ENCODE measurements around the gene ZCCHC7.

The ZCCHC7 gene

DNA sequence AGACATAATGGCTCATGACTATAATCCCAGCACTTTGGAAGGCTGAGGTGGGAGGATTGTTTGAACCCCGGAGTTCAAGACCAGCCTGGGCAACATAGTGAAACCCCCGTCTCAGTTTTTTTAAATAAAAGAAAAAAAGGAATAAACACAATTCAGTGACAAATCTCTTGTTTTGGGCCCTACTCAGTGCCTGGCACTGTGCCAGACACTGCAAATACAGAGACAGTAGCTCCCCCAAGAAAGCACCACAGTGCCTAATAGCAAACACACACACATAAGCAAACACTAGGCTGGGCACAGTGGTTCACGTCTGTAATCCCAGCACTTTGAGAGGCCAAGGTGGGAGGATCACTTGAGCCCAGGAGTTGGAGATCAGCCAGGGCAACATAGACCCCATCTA lies 252.5 kb downstream of the ZCCHC7 start:
- no peak for DNase-seq (ENCODE audit: low read depth in 1 of 2, low spot score in 1 of 2)
- Histone ChIP-seq H3K27ac (replicated peaks) (no peak overlapping the region), H3K4me3 (replicated peaks; ENCODE audit: insufficient read depth, low read length) (no peak overlapping the region), H3K27me3 (ENCODE audit: insufficient read depth, poor library complexity, severe bottlenecking) (no peaks in the 10 kb centered on the region)
- TF ChIP-seq, protein P1, sequence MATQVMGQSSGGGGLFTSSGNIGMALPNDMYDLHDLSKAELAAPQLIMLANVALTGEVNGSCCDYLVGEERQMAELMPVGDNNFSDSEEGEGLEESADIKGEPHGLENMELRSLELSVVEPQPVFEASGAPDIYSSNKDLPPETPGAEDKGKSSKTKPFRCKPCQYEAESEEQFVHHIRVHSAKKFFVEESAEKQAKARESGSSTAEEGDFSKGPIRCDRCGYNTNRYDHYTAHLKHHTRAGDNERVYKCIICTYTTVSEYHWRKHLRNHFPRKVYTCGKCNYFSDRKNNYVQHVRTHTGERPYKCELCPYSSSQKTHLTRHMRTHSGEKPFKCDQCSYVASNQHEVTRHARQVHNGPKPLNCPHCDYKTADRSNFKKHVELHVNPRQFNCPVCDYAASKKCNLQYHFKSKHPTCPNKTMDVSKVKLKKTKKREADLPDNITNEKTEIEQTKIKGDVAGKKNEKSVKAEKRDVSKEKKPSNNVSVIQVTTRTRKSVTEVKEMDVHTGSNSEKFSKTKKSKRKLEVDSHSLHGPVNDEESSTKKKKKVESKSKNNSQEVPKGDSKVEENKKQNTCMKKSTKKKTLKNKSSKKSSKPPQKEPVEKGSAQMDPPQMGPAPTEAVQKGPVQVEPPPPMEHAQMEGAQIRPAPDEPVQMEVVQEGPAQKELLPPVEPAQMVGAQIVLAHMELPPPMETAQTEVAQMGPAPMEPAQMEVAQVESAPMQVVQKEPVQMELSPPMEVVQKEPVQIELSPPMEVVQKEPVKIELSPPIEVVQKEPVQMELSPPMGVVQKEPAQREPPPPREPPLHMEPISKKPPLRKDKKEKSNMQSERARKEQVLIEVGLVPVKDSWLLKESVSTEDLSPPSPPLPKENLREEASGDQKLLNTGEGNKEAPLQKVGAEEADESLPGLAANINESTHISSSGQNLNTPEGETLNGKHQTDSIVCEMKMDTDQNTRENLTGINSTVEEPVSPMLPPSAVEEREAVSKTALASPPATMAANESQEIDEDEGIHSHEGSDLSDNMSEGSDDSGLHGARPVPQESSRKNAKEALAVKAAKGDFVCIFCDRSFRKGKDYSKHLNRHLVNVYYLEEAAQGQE (IDR thresholded peaks at IDR 0.05; ENCODE audit: insufficient replicate concordance, low read depth): no peak
- TF ChIP-seq POLR2AphosphoS5 (IDR thresholded peaks at IDR 0.05; ENCODE audit: low read depth) (no peak), SPI1 (IDR thresholded peaks at IDR 0.05; ENCODE audit: borderline replicate concordance, low read depth) (no peak), GABPA (IDR thresholded peaks at IDR 0.05; ENCODE audit: low read depth) (no peak)
- TF ChIP-seq, protein P2, sequence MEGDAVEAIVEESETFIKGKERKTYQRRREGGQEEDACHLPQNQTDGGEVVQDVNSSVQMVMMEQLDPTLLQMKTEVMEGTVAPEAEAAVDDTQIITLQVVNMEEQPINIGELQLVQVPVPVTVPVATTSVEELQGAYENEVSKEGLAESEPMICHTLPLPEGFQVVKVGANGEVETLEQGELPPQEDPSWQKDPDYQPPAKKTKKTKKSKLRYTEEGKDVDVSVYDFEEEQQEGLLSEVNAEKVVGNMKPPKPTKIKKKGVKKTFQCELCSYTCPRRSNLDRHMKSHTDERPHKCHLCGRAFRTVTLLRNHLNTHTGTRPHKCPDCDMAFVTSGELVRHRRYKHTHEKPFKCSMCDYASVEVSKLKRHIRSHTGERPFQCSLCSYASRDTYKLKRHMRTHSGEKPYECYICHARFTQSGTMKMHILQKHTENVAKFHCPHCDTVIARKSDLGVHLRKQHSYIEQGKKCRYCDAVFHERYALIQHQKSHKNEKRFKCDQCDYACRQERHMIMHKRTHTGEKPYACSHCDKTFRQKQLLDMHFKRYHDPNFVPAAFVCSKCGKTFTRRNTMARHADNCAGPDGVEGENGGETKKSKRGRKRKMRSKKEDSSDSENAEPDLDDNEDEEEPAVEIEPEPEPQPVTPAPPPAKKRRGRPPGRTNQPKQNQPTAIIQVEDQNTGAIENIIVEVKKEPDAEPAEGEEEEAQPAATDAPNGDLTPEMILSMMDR (IDR thresholded peaks at IDR 0.05; ENCODE audit: insufficient read depth, low read length): no peak

DNA sequence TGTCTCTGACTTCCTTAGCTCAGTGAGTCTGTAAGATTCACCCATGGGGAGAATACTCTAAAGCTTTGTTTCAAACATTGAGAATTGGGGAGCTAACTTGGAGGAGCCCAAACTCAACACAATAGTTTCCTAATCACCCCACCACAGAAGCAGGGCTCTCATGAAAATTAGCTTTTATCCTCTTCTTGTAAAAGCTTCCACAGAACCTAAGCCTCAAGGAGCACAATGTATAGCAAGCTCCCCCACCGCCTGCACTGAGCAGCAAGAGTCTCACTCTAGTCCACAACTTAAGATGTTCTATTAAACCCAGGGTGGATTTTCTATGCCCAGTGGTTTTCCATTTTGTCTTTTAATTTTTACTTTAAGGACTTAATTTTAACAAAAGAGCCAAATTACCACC lies 253.2 kb downstream of the ZCCHC7 start:
- Histone ChIP-seq H3K4me3 (replicated peaks; ENCODE audit: insufficient read depth, low read length) (no peak overlapping the region), H3K27ac (replicated peaks) (no peak overlapping the region), H3K27me3 (ENCODE audit: insufficient read depth, poor library complexity, severe bottlenecking) (no peaks in the 10 kb centered on the region)
- TF ChIP-seq, protein P1 (IDR thresholded peaks at IDR 0.05; ENCODE audit: insufficient replicate concordance, low read depth): no peak
- TF ChIP-seq SPI1 (IDR thresholded peaks at IDR 0.05; ENCODE audit: borderline replicate concordance, low read depth) (no peak), GABPA (IDR thresholded peaks at IDR 0.05; ENCODE audit: low read depth) (no peak), POLR2AphosphoS5 (IDR thresholded peaks at IDR 0.05; ENCODE audit: low read depth) (no peak)
- TF ChIP-seq, protein P2 (IDR thresholded peaks at IDR 0.05; ENCODE audit: insufficient read depth, low read length): no peak
- no peak for DNase-seq (ENCODE audit: low read depth in 1 of 2, low spot score in 1 of 2)

- DNase-seq (ENCODE audit: low read depth in 1 of 2, low spot score in 1 of 2): no peak
- Histone ChIP-seq H3K4me3 (replicated peaks; ENCODE audit: insufficient read depth, low read length) (no peak overlapping the region), H3K27me3 (ENCODE audit: insufficient read depth, poor library complexity, severe bottlenecking) (no peaks in the 10 kb centered on the region), H3K27ac (replicated peaks) (no peak overlapping the region)
- TF ChIP-seq, protein P1 (IDR thresholded peaks at IDR 0.05; ENCODE audit: insufficient replicate concordance, low read depth): no peak
- TF ChIP-seq, protein P2 (IDR thresholded peaks at IDR 0.05; ENCODE audit: insufficient read depth, low read length): no peak
Observed at GRCh38 chr9:37374892-37375291, 254.5 kb downstream of the ZCCHC7 start.

All from HL-60 (cell line).